ENCODE measurements around the gene IL22.
A peak's percentile ranks its signal among the peaks of the same experiment; 100 is the strongest.
"Not testable (repeated sequence)": the region's sequence is repeated elsewhere in the genome, so short reads cannot be mapped to it uniquely, and the experiment has no call there.

IL22 gene

DNA sequence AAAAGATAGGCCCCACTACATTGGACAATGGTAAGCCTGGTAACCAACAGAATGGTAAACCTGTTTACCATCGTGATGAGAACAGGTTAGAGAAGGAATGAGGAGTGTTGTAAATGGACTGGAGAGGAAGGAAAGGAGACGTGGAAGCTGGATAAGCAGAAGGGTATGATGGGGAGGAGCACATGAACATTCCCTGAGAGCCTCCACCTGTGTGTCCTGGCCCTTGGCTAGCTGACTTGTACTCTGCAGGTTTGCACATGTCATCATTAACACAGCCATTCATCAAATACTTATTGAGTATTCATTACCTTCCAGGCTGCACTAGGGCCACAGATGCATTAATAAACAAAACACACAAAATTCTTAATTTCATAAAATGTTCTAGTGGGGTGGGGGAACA, 23.4 kb downstream of the IL22 start:
- DNase-seq (ENCODE audit: low read depth) = no peak

DNA sequence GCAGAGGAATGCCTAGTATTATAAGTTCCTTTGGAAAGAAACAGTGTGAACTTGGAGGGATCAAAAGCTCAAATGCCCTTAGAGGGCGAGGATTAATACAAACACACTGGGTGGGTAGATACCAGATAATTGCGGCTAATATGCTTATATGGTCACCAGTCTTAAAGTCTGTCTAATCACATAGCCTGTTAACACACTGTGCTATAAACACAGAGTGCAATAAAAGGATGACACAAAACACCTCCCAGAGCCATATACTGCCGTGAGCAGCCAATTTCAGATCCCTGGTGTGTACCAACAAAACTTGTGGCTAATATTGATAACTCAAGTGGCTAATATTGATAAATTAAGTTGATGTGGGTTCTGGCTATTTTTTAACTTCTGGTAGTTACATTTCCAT, 26.0 kb downstream of the IL22 start:
- DNase-seq (ENCODE audit: low read depth) = no peak

DNA sequence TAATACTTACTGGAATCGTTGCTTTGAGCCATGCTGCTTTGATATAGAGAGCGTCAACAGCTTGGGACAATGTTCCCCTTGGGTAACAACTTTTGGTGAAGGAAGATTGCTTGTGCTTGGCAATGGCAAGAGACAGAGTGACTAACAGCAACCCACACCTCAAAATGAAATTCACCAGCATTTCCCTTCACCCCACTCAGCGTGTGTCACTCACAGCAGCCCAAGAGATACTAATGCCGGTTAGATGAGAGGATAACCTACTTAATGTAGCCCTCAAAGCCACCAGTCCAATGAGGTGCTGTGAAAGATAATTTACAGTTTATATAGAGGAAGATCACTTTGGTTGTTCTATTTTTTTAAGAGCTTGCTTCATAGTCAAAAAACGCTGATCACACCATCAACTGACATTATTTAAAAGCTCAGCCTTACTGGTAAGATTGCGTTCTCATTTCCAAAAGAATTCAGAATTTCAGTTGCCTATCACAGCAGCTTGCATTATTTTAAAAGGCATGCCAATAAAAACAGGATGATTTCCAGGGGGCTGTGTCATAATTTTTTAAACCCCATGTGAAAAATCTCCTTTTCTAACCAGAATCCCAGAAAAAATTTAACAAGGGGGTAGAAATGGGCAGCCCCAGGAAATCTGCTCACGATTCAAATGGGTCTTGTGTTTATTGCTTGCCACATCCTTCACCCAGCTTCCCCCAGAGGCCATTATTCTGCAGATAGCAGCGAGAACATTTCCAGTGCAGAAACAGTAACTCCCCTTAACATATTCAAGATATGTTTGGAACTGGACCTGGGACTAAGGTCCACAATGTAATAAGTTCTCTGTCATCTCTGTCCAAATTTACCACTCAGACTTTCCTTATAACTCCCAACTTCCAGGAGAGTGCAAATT, 27.6 kb downstream of the IL22 start, which contains the start of gene IL26:
IL26 (minus strand) TSS at position 235 of the 901 bp plus-strand sequence; CDS start at position 181, 54 bp downstream.
- DNase-seq (ENCODE audit: low read depth) = no peak

DNA sequence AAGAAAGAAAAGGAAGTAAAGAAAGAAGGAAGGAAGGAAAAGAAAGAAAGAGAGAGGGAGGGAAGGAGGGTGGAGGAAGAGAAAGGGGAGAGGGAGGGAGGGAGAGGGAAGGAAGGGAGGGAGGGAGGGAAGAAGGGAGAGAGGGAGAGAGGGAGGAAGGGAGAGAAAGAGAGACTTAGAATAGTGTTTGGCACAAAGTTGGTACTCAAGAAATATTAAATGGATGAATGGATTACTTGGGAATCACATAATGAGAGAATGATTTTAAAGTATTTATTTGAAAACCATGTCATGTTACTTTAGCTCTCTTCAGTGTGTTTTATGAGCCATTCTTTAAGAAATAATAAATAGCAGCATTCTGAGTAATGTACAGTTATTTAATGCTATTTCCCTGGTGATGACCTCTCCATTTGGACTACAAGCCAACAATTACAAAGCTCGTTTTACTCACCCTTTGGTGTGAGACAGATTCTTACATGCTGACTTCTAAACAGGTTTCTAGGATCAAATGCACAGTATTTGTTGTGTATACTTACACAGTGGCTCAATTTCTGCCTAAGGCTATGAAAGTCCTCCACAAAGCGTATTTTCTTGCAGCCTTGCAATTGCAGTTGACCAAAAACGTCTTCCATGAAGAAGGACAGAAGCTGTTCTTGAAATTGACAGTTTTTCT, 28.7 kb downstream of the IL22 start:
- peak; percentile 36 for DNase-seq (ENCODE audit: low read depth)

DNA sequence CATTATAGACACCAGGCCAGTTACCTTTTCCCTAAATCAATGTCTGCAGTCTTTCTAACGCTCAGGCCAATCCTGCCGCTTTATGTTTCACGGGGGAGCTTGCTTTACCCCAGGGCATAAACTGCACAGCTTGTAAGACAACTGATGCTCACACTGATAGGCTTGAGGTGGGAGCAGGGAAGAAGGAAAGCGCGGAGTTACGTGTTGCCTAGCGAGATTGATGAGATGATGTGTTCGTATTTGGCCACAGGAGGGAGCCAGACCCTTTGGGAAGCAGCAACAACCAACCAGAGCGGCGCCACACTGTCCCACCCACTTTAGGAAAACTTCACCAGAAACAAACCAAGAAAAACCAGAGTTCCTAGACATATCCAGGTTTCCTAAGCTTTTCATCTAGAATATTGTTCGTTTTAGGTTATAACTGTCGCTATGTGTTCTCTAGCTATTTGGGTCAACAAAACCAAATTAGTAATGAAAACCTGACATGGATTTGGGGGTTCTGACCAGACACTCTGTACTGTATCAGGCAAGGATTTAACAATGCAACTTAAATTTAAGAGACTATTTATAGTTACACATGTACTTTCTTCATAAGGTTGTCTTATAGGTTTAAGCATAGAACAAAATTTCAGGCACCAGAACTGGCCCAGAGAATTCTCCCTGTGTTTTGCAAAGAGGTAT, 30.2 kb downstream of the IL22 start:
- peak; percentile 83 for DNase-seq (ENCODE audit: low read depth)

DNA sequence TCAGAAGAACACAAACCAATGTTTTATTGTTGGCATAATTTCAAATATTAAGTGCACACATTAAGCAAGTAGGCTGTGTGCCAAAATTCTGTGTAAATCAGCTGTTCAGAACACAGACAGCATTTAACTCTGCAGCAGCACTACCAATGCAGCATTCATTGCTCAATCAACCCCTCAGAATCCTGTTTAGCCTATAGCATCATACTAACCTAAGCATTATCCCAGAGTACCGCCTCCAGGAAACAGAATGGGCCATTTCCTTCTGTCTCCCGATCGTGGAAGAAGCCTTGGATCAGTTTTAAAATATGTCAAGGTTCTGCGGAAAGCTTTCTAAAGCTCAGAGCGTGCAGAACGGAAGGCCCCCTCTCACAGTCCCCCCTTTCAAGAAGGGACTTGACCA, 31.1 kb downstream of the IL22 start:
- DNase-seq (ENCODE audit: low read depth) = no peak

DNA sequence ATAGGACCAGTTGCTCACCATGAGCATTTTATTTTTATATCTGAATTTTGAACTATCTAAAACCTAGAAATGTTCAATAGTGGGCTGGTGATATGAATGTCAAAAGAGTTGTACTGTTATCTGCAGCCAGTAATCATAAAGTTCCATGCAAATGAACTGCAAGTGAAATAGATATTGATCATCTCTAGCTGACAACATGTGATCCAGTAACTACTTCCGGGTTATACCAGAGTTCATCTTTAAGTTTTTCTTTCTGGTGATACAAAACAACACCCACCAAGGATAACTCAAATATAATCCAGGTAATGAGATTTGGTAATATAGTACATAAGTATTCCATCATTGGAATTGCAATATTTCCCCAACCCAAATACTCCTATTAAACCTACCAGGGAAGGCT, 31.9 kb downstream of the IL22 start:
- DNase-seq (ENCODE audit: low read depth) = no peak

DNA sequence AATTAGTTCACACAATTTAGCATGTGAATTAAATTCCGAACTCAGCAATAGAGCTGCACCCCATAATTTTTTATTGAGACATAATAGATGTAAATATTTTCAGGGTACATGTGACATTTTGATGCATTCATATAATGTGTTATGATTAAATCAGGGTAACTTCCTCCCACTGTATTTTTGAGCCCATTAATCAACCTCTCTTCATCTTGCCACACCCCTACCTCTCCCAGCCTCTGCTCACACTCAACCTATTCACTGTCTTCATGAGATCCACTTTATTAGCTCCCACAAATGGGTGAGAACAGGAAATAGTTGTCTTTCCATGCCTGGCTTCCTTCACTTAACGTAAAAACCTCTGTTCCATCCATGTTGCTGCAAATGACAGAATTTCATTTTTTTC, 42.5 kb downstream of the IL22 start:
- DNase-seq (ENCODE audit: low read depth) = no peak

DNA sequence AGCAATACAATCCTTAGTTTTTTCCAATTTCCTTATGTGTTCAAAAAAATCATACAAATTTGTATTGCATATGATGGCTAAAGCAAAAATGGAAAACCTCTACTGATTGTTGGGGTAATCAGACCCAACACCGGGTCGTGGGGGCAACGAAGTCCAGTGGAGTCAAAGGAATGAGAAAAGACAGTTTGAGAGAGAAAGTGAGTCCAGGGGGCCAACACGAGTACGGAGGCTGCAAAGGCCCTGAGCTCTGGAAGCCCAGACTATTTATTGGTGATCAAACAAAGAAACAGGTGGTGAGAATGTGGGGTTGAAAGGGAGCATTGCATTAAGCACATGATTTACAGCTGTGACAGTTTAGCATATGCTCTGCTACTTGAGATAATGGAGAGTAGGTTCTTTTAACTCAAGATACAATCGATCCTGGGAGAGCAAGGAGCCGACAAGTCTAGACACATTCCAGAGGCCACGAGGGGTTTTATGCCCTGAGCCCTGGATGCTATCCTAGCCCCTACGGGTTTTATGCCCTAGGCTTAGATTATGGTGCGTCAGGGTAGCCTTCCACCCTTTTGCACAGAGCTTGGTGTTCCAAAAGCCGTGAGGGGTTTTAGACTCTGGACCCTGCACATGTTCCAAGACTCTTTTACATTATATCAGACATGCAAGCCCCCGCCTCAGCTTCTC, 44.2 kb downstream of the IL22 start:
- DNase-seq (ENCODE audit: low read depth) = not testable (repeated sequence)

DNA sequence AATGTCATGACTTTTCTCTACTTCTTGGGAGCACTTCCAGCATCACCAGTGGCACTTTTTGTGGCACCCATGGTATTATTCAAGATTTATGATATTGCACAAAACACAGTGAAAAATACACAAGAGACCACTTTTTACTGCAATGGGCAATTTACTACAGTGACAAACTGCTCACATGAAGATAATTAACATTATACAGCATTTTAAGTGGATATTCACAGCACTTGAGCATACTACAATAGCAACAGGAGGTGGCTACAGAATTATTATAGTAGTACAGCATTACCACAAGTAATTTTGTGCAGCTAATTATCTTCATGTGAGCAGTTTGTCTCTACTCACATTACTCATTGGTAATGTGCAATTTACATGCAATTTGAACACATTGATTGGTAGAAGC, 46.1 kb downstream of the IL22 start:
- DNase-seq (ENCODE audit: low read depth) = no peak

DNA sequence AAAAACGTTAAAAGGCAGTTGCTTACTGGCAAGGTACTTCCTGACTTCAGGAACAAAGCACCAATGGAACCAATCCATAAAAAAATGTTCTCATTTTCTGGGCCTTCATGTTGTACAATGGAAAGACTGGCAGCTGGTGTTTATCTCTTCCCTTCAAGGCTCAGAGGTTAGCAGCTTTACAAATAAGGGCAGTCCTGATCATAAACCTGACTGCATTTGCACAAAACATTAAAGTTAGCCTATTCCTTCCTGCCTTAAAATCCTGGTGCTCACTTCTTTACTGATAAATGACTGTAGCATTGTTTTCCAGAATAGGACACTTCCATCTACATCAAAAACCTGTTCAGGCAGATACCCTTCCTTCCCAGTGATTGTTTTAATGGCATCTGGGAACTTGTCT, 47.0 kb downstream of the IL22 start:
- no peak for DNase-seq (ENCODE audit: low read depth)

DNA sequence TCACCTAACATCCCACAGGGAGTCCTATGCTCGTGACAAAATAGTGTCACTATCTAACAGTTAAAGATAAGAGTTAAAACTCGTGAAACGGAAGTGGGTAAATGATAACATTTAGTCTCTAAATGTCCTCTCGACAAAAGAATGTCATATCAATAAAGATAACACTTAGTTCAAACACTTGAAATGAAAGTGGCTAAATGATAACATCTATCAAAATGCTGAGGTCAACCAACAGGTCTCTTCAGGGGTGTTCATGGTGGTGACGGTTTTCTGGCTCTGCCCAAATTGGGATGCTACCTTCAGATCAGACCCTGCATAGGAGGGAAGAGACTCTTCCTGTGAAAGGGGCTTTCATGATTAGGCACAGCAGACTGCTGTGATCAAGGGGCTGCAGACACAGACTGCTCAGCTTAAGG, 49.9 kb downstream of the IL22 start:
- DNase-seq (ENCODE audit: low read depth) = no peak

DNA sequence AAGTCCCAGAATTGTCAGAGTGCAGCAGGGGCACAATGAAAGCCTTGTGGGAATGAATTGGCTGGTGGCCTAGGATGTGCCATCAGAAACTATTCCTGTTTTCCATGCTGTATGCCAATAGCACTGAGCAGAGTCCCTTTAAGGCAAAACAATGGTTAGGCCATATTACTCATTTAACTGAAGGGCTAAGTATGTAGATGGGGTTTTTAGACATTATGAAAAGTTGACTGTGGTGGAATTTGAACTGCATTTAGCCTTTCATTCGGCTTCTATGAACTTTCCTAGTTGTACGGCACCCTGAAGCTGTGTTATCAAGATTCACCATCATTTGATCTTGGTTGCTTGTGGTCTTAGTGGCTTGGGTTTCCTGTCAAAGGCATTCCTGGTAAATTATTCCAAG, 52.5 kb downstream of the IL22 start:
- DNase-seq (ENCODE audit: low read depth) = no peak

DNA sequence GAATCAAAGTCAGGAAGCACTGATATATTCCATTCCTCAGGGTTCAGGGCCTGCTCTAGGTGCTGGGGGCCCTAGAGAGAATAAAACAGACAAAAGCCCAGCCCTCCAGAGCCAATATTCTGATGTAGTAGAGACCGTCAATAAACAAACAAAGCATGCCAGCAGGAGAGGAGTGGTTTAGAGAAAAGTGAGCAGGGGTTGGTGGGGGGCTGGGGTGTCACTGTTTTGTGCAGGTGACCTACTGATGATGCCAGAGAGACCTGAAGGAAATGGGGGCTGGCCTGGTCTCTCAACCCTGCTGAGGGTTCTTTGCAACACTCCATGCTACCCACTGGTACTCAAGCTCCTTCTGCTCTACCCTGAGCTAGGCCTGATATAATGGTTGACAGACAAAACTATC, 54.3 kb downstream of the IL22 start:
- no peak for DNase-seq (ENCODE audit: low read depth)

DNA sequence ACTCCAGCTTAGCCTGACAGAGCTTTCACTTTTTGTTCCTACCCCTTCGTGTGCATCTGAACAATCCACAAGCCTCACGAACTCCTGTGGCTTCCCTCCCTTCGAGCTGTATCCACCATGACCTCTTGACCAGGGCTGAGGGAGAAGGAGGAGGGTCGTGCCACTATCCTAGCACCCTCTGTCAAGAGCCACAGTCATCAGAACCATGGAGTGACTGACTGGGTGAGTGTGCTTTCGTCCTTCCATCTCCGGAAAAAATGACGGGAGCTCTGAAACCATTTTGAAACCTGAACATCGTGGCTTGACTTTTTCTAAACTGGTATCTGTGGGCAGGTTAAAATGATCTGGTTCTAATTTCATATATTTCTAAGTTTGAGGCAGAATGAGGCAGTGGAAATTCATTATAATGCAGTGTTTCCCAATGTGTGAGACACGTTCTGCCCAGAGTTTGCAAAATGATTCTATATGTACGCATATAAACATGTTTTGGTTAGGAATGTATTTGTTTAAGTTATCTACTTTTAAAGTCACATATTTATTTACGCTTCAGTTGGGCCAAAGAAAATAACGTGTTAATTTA, 54.8 kb downstream of the IL22 start:
- DNase-seq (ENCODE audit: low read depth) = no peak

Measured in fibroblast of the conjunctiva (primary cell).